SIG-M5 treated with dmso at 0.1 percent for 504 hours (cell line): ENCODE data around the gene KLHL42.

Experiments
- DNase-seq: peaks from one replicate; lab custom pipeline; 2025; ENCODE audit not compliant: unreplicated experiment; lab: John Stamatoyannopoulos, UW

The KLHL42 gene

GRCh38 chr12:27852117-27852516 lies 72.1 kb downstream of the KLHL42 start:
- no peak for DNase-seq
